Parietal lobe (tissue), 2 donors: Measurements from ENCODE around the gene TSPAN7. TPM values are rescaled to one million over a fixed set of nuclear protein-coding genes. Genes with fewer than 3 reads are reported as not detected.

Source experiments
- small RNA-seq: library from RNA; depleted of rRNA; stranded (forward); fragments of <200 nt; gene quantifications from one replicate; pipeline ENCODE3, GENCODE V24; 2014; ENCODE audit warnings: low replicate concordance
- total RNA-seq: library from RNA; depleted of rRNA; stranded (reverse); fragments of >200 nt; gene quantifications from one replicate; pipeline ENCODE4 v1.2.3, GENCODE V29; 2014

TSPAN7 gene, protein sequence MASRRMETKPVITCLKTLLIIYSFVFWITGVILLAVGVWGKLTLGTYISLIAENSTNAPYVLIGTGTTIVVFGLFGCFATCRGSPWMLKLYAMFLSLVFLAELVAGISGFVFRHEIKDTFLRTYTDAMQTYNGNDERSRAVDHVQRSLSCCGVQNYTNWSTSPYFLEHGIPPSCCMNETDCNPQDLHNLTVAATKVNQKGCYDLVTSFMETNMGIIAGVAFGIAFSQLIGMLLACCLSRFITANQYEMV
- total RNA-seq, result 81.7 TPM

DNA sequence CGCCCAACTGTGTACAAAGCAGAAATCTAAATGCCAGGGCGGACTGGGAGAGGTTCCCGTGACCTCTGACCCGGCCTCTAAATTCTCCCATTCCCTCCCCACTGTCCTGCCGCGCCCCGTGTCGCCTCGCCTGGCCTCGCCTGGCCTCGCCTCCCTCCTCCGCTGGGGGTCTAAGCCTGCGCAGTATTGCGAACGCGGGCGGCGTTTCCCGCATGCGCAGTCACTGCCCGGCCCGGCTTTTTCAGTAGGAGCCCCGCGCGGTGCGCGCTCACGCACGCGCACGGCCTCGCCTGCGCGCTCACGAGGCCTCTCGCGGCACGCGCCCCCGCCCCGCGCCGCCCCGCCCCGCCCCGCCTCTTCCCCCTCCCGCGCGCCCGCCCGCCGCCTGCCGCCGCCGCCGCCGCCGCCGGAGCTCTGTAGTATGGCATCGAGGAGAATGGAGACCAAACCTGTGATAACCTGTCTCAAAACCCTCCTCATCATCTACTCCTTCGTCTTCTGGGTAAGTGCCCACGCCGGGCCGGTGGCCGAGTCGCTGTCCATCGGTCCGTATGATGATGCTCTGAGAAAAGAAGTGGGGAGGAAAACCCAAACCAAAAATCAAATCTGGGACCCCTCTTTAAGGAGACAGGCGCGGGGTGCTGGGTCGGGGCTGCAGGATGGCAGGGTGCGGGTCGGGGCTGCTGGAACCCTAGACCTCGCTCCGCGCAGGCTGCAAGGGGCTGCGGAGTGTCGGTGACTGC lies at the start of gene TSPAN7:
Gene TSPAN7, plus strand, starts transcription at position 417 of the 743 bp plus-strand sequence. Its CDS starts 5 bp downstream, at position 422.

Small RNAs within 50 kb of the gene (small RNA-seq; reads per million reads assigned to genes)
- not detected for gene RNU7-7P

Other genes with a start within 250 kb of the TSPAN7 start
- gene RPGR, start 234.0 kb upstream of the TSPAN7 start, total RNA-seq, result 17.2 TPM
- gene OTC, start 208.9 kb upstream of the TSPAN7 start, total RNA-seq, result not detected
- 16.0 TPM for gene MID1IP1, start 239.9 kb downstream of the TSPAN7 start, total RNA-seq